LNCAP (cell line): ENCODE measurements around the gene GOT1.

ENCODE experiments used
- CTCF ChIP-seq: fragments of 450-650 bp; IDR thresholded peaks from 2 replicates; pipeline ENCODE4 v1.5.1; 2017; ENCODE audit warnings: mild to moderate bottlenecking

GOT1 gene

GRCh38 chr10:99357691-99358090 lies 72.7 kb downstream of the GOT1 start:
- no peak for TF ChIP-seq CTCF

- no peak for TF ChIP-seq CTCF
Observed at GRCh38 chr10:99353182-99353581, 77.2 kb downstream of the GOT1 start.

- no peak for TF ChIP-seq CTCF
Observed at GRCh38 chr10:99347672-99348071, 82.8 kb downstream of the GOT1 start.
